ENCODE measurements around the gene SSR1. TPM values are rescaled to one million over a fixed set of nuclear protein-coding genes. Genes with fewer than 3 reads are reported as not detected.

Gene SSR1
- total RNA-seq, 2 experiments from 2014 or later: 49.6 to 55.1 TPM

GRCh38 chr6:7338031-7338430 is 25.0 kb upstream of the SSR1 start:
- intact Hi-C loops (cut with DNase I, micrococcal nuclease): no loop called here
- no peaks in the 10 kb centered on the region for H3K9me3 ChIP-seq (ENCODE audit: control insufficient read depth in 1 of 2, insufficient read depth in 1 of 2, low read length in 2 of 2)
- no peak for ATAC-seq (ENCODE audit: poor library complexity)
- H3K4me3 ChIP-seq (ENCODE audit: low read length): no peak overlapping the region
- no peak for TF ChIP-seq CTCF (IDR thresholded peaks at IDR 0.05)
- no peaks in the 10 kb centered on the region for H3K4me1 ChIP-seq (ENCODE audit: insufficient read depth, low read length)
- ChIA-PET POLR2A (no interaction called here), CTCF (no interaction called here)
- H3K36me3 ChIP-seq (ENCODE audit: insufficient read depth, low read length): no peaks in the 10 kb centered on the region
- H3K4me3 Mint-ChIP-seq: no peak overlapping the region
- DNase-seq: no peak
- no peak overlapping the region for H3K27ac Mint-ChIP-seq
- H3K27ac ChIP-seq (ENCODE audit: low read depth in 1 of 2, low read length in 2 of 2): no peak overlapping the region
- H3K9me3 Mint-ChIP-seq: no peaks in the 10 kb centered on the region
- H3K27me3 ChIP-seq (ENCODE audit: control insufficient read depth in 1 of 2, insufficient read depth in 2 of 2, low read length in 2 of 2): peaks cover 0 to 2% of the 10 kb centered on the region in 2 experiments
- H3K4me1 Mint-ChIP-seq (ENCODE audit: low read depth): no peaks in the 10 kb centered on the region
- no peaks in the 10 kb centered on the region for H3K36me3 Mint-ChIP-seq (ENCODE audit: low read depth)
- H3K27me3 Mint-ChIP-seq: peaks cover 4% of the 10 kb centered on the region

DNA sequence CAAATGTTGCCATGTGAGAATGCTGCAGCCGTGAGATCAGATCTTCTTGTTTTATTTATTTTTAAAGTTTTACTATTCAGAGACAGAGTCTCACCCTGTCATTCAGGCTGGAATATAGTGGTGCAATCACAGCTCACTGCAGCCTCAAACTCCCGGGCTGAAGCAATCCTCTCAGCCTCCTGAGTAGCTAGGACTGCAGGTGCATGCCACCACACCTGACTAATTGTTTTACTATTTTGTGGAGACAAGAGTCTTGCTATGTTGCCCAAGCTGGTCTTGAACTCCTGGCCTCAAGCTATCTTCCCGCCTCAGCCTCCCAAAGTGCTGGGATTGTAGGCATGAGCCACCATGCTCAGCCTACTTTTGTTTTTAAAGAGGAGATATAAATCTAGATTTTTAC is 22.5 kb upstream of the SSR1 start:
- Mint-ChIP-seq H3K27ac (no peak overlapping the region), H3K27me3 (no peaks in the 10 kb centered on the region), H3K4me3 (no peak overlapping the region), H3K4me1 (ENCODE audit: low read depth) (no peaks in the 10 kb centered on the region), H3K9me3 (no peaks in the 10 kb centered on the region), H3K36me3 (ENCODE audit: low read depth) (no peaks in the 10 kb centered on the region)
- intact Hi-C loops (cut with DNase I, micrococcal nuclease): no loop called here
- TF ChIP-seq CTCF (IDR thresholded peaks at IDR 0.05): no peak
- Histone ChIP-seq H3K27me3 (ENCODE audit: control insufficient read depth in 1 of 2, insufficient read depth in 2 of 2, low read length in 2 of 2) (no peaks in the 10 kb centered on the region), H3K27ac (ENCODE audit: low read depth in 1 of 2, low read length in 2 of 2) (no peak overlapping the region), H3K4me1 (ENCODE audit: insufficient read depth, low read length) (no peaks in the 10 kb centered on the region), H3K36me3 (ENCODE audit: insufficient read depth, low read length) (no peaks in the 10 kb centered on the region), H3K4me3 (ENCODE audit: low read length) (no peak overlapping the region), H3K9me3 (ENCODE audit: control insufficient read depth in 1 of 2, insufficient read depth in 1 of 2, low read length in 2 of 2) (no peaks in the 10 kb centered on the region)
- ATAC-seq (ENCODE audit: poor library complexity): no peak
- POLR2A ChIA-PET: no interaction called here
- DNase-seq: no peak
- CTCF ChIA-PET: no interaction called here

DNA sequence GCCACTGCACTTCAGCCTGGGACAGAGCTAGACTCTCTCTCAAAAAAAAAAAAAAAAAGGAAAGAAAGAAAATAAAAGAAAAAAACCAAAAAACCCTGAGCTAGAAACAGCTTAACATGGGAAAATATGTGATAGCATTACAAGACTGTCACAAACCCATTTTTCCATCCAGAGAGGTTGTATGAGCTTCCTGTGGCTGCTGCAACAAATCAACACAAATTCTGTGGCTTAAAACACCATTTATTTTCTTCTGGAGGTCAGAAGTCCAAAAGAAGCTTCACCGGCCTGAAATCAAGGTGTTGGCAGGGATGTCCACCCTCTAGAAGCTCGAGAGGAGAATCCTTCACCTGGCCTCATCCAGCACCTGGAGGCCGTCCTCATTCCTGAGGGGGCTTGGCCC is 21.7 kb upstream of the SSR1 start:
- ATAC-seq (ENCODE audit: poor library complexity) (no peak), DNase-seq (no peak)
- Histone ChIP-seq H3K4me1 (ENCODE audit: insufficient read depth, low read length) (no peaks in the 10 kb centered on the region), H3K9me3 (ENCODE audit: control insufficient read depth in 1 of 2, insufficient read depth in 1 of 2, low read length in 2 of 2) (no peaks in the 10 kb centered on the region), H3K4me3 (ENCODE audit: low read length) (no peak overlapping the region), H3K27me3 (ENCODE audit: control insufficient read depth in 1 of 2, insufficient read depth in 2 of 2, low read length in 2 of 2) (no peaks in the 10 kb centered on the region), H3K36me3 (ENCODE audit: insufficient read depth, low read length) (no peaks in the 10 kb centered on the region), H3K27ac (ENCODE audit: low read depth in 1 of 2, low read length in 2 of 2) (no peak overlapping the region)
- intact Hi-C loops (cut with DNase I, micrococcal nuclease): no loop called here
- no peaks in the 10 kb centered on the region for H3K4me1 Mint-ChIP-seq (ENCODE audit: low read depth)
- no peak overlapping the region for H3K27ac Mint-ChIP-seq
- no peak for TF ChIP-seq CTCF (IDR thresholded peaks at IDR 0.05)
- H3K36me3 Mint-ChIP-seq (ENCODE audit: low read depth): no peaks in the 10 kb centered on the region
- ChIA-PET POLR2A (no interaction called here), CTCF (no interaction called here)
- H3K27me3 Mint-ChIP-seq: no peaks in the 10 kb centered on the region
- no peaks in the 10 kb centered on the region for H3K9me3 Mint-ChIP-seq
- no peak overlapping the region for H3K4me3 Mint-ChIP-seq

All from CD4-positive, alpha-beta T cell (primary cell).